Neural cell (in vitro differentiated cells): ENCODE data around the gene MAPK8IP3.

Experiments used
- EZH2 ChIP-seq: fragments of 200-600, 300-800 bp; shearing (Covaris generic), sonication (generic); IDR thresholded peaks from 2 replicates; pipeline ENCODE4 v1.6.1; 2014; ENCODE audit warnings: antibody characterized with exemption, low read length, borderline replicate concordance, mild to moderate bottlenecking; ENCODE audit not compliant: insufficient read depth, poor library complexity, severe bottlenecking
- POLR2AphosphoS5 ChIP-seq: IDR thresholded peaks from 2 replicates; pipeline ENCODE4 v1.6.1; 2012
- RAD21 ChIP-seq: fragments of 450-650 bp; conservative IDR thresholded peaks from 2 replicates; pipeline ENCODE4 v1.6.1; 2014; ENCODE audit warnings: antibody characterized with exemption, mild to moderate bottlenecking, moderate library complexity
- TAF1 ChIP-seq: IDR thresholded peaks from 2 replicates; pipeline ENCODE4 v1.6.1; 2012; ENCODE audit warnings: low read depth
- TF ChIP-seq, protein P1 (sequence below): fragments of 450-650 bp; IDR thresholded peaks from 2 replicates; pipeline ENCODE4 v1.5.1; 2014; ENCODE audit warnings: antibody characterized with exemption, mild to moderate bottlenecking, moderate library complexity; ENCODE audit not compliant: poor library complexity, severe bottlenecking

DNA sequence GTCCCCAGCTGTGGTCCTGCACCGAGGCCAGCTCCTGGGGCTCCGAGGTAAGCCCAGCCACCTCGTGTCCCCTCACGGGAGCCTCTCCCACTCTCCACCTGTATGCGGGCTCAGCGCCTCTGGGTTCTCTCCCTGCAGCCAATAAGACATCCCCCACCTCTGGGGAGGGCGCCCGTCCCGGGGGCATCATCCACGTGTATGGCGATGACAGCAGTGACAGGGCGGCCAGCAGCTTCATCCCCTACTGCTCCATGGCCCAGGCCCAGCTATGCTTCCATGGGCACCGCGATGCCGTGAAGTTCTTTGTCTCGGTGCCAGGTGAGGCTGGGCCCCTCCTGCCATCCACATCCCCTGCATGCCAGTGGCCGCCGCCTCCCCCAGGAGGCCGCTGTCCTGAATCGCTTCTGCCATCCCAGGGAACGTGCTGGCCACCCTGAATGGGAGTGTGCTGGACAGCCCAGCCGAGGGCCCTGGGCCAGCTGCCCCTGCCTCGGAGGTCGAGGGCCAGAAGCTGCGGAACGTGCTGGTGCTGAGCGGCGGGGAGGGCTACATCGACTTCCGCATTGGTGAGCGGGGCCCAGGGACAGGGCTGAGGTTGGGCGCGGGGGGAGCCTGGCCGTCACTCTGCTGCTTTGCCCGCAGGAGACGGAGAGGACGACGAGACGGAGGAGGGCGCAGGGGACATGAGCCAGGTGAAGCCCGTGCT is 62.2 kb downstream of the MAPK8IP3 start:
- TF ChIP-seq, protein P1, sequence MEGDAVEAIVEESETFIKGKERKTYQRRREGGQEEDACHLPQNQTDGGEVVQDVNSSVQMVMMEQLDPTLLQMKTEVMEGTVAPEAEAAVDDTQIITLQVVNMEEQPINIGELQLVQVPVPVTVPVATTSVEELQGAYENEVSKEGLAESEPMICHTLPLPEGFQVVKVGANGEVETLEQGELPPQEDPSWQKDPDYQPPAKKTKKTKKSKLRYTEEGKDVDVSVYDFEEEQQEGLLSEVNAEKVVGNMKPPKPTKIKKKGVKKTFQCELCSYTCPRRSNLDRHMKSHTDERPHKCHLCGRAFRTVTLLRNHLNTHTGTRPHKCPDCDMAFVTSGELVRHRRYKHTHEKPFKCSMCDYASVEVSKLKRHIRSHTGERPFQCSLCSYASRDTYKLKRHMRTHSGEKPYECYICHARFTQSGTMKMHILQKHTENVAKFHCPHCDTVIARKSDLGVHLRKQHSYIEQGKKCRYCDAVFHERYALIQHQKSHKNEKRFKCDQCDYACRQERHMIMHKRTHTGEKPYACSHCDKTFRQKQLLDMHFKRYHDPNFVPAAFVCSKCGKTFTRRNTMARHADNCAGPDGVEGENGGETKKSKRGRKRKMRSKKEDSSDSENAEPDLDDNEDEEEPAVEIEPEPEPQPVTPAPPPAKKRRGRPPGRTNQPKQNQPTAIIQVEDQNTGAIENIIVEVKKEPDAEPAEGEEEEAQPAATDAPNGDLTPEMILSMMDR: no peak
- TF ChIP-seq RAD21 (no peak), EZH2 (no peak), POLR2AphosphoS5 (no peak), TAF1 (no peak)
